H1 (cell line): ENCODE data around the gene ERG28. TPM values are rescaled to one million over a fixed set of nuclear protein-coding genes. Genes with fewer than 3 reads are reported as not detected.

Source experiments
- CTCF ChIA-PET: fragments of 300-600 bp; sonication (Branson Sonifier 250); formaldehyde crosslinking; loops from one replicate; lab custom pipeline; 2021; ENCODE audit not compliant: partially characterized antibody; lab: Charles Lee
- POLR2A ChIA-PET: fragments of 300-600 bp; sonication (Branson Sonifier 250); formaldehyde crosslinking; loops from one replicate; lab custom pipeline; 2021; ENCODE audit warnings: inconsistent platforms; ENCODE audit not compliant: partially characterized antibody; lab: Charles Lee
- DNase-seq, 2 experiments: peaks; one replicate each; pipeline versions ENCODE4 v3.0.0 to v3.0.0-alpha.2; 2010 to 2022; ENCODE audit warnings: low spot score in 2 of 2, low read depth in 1 of 2, mixed read lengths in 1 of 2
- FAIRE-seq: peaks from 2 replicates; lab custom pipeline; 2011; peaks lifted over from hg19 to GRCh38; lab: Jason Lieb, UNC
- H2AFZ ChIP-seq: 2 replicates; pipeline ENCODE4 v1.8.1; 2012; ENCODE audit warnings: low read length, inconsistent platforms
- H2AK5ac ChIP-seq: 2 replicates; pipeline ENCODE4 v1.6.1; 2013; ENCODE audit warnings: low read depth, low read length
- H2BK120ac ChIP-seq: replicated peaks from 2 replicates; pipeline ENCODE3; 2013; ENCODE audit warnings: low read depth, low read length, inconsistent platforms
- H2BK12ac ChIP-seq: 2 replicates; pipeline ENCODE4 v1.6.1; 2013; ENCODE audit warnings: low read depth, low read length
- H2BK15ac ChIP-seq: 2 replicates; pipeline ENCODE4 v1.6.1; 2013; ENCODE audit warnings: low read length
- H2BK20ac ChIP-seq: 2 replicates; pipeline ENCODE4 v1.6.1; 2013; ENCODE audit warnings: low read length
- H2BK5ac ChIP-seq: 2 replicates; pipeline ENCODE4 v1.6.1; 2013; ENCODE audit warnings: low read depth, low read length
- H3K14ac ChIP-seq: 2 replicates; pipeline ENCODE4 v1.6.1; 2013; ENCODE audit warnings: inconsistent platforms; ENCODE audit not compliant: insufficient read length
- H3K18ac ChIP-seq: 2 replicates; pipeline ENCODE4 v1.6.1; 2013; ENCODE audit warnings: low read length; ENCODE audit errors: extremely low read depth
- H3K23ac ChIP-seq: 2 replicates; pipeline ENCODE4 v1.6.1; 2013; ENCODE audit warnings: inconsistent platforms; ENCODE audit not compliant: insufficient read length
- H3K23me2 ChIP-seq: 2 replicates; pipeline ENCODE4 v1.6.1; 2013; ENCODE audit warnings: low read depth, low read length
- H3K27ac ChIP-seq: 2 replicates; pipeline ENCODE4 v1.6.1; 2011; ENCODE audit warnings: low read depth, low read length, inconsistent platforms
- H3K27me3 ChIP-seq, 4 experiments: replicated peaks in 1 of 4; 1 replicate in 1 of 4; 2 replicates in 3 of 4; pipeline versions ENCODE4 v1.6.1 to v1.8.1; 2011 to 2013; ENCODE audit warnings: low read length in 3 of 4, mild to moderate bottlenecking in 3 of 4, inconsistent platforms in 2 of 4, mixed read lengths in 2 of 4, moderate library complexity in 1 of 4; ENCODE audit not compliant: control insufficient read depth in 3 of 4, insufficient read depth in 3 of 4; ENCODE audit errors: extremely low read depth in 1 of 4
- H3K36me3 ChIP-seq, 4 experiments: 2 replicates each; pipeline versions ENCODE4 v1.6.1 to v1.8.1; 2011 to 2013; ENCODE audit warnings: mild to moderate bottlenecking in 4 of 4, low read length in 3 of 4, moderate library complexity in 2 of 4, control low read depth in 1 of 4, inconsistent platforms in 1 of 4; ENCODE audit not compliant: insufficient read depth in 4 of 4, control insufficient read depth in 2 of 4
- H3K4ac ChIP-seq: replicated peaks from 2 replicates; pipeline ENCODE3; 2013; ENCODE audit warnings: low read length, low read depth, mixed read lengths, inconsistent platforms; ENCODE audit not compliant: insufficient read length
- H3K4me1 ChIP-seq, 4 experiments: replicated peaks in 1 of 4; 1 replicate in 1 of 4; 2 replicates in 3 of 4; pipeline versions ENCODE4 v1.6.1 to v1.8.1; 2011 to 2013; ENCODE audit warnings: low read length in 3 of 4, inconsistent platforms in 2 of 4, mixed read lengths in 1 of 4; ENCODE audit not compliant: insufficient read depth in 4 of 4, control insufficient read depth in 3 of 4
- H3K4me2 ChIP-seq, 2 experiments: 2 replicates each; pipeline versions ENCODE4 v1.6.1 to v1.8.1; 2011 to 2013; ENCODE audit warnings: low read depth in 2 of 2, low read length in 2 of 2, control low read depth in 1 of 2, inconsistent platforms in 1 of 2, mild to moderate bottlenecking in 1 of 2; ENCODE audit not compliant: insufficient read depth in 1 of 2
- H3K4me3 ChIP-seq, 4 experiments: fragments of 200-600, 300-600 bp in 1 of 4; sonication (generic), shearing (Covaris generic), sonication (Bioruptor Twin) in 1 of 4; 2 replicates each; pipeline versions ENCODE4 v1.5.1 to v1.8.1; 2011 to 2016; ENCODE audit warnings: low read length in 4 of 4, low read depth in 3 of 4, control low read depth in 2 of 4, inconsistent platforms in 2 of 4, mild to moderate bottlenecking in 2 of 4, mixed read lengths in 1 of 4, moderate library complexity in 1 of 4; ENCODE audit not compliant: insufficient read depth in 2 of 4; ENCODE audit errors: extremely low read depth in 1 of 4
- H3K56ac ChIP-seq: replicated peaks from 2 replicates; pipeline ENCODE3; 2013; ENCODE audit warnings: low read depth, mild to moderate bottlenecking, mixed read lengths, low read length, inconsistent platforms; ENCODE audit not compliant: insufficient read length
- H3K79me1 ChIP-seq: 2 replicates; pipeline ENCODE4 v1.6.1; 2013; ENCODE audit warnings: low read depth, low read length, control low read depth
- H3K79me2 ChIP-seq, 2 experiments: 2 replicates each; pipeline versions ENCODE4 v1.6.1 to v1.8.1; 2012 to 2013; ENCODE audit warnings: low read length in 2 of 2, mild to moderate bottlenecking in 2 of 2, inconsistent platforms in 1 of 2; ENCODE audit not compliant: insufficient read depth in 2 of 2, control insufficient read depth in 1 of 2
- H3K9ac ChIP-seq, 4 experiments: replicated peaks in 1 of 4; 1 replicate in 1 of 4; 2 replicates in 3 of 4; pipeline versions ENCODE4 v1.6.1 to v1.8.1; 2011 to 2013; ENCODE audit warnings: low read depth in 3 of 4, low read length in 3 of 4, control low read depth in 2 of 4, mild to moderate bottlenecking in 2 of 4, moderate library complexity in 2 of 4, inconsistent platforms in 1 of 4; ENCODE audit errors: extremely low read depth in 1 of 4
- H3K9me3 ChIP-seq, 2 experiments: 2 replicates each; pipeline versions ENCODE4 v1.6.1 to v1.8.1; 2012 to 2013; ENCODE audit warnings: mild to moderate bottlenecking in 2 of 2, moderate library complexity in 2 of 2, control low read depth in 1 of 2, inconsistent platforms in 1 of 2, low read depth in 1 of 2, low read length in 1 of 2, mixed read lengths in 1 of 2; ENCODE audit not compliant: insufficient read depth in 2 of 2
- H4K20me1 ChIP-seq, 2 experiments: replicated peaks in 1 of 2; 2 replicates each; pipeline versions ENCODE3 to v1.8.1; 2011 to 2013; ENCODE audit warnings: inconsistent platforms in 2 of 2, low read length in 2 of 2, mild to moderate bottlenecking in 1 of 2; ENCODE audit not compliant: insufficient read depth in 2 of 2, control insufficient read depth in 1 of 2
- H4K5ac ChIP-seq: 2 replicates; pipeline ENCODE4 v1.6.1; 2013; ENCODE audit warnings: low read length, low read depth, mixed read lengths, inconsistent platforms; ENCODE audit not compliant: insufficient read length
- H4K8ac ChIP-seq: 2 replicates; pipeline ENCODE4 v1.8.0; 2013; ENCODE audit warnings: mild to moderate bottlenecking, moderate library complexity, low read length, inconsistent platforms; ENCODE audit not compliant: insufficient read depth; ENCODE audit errors: extremely low read depth
- H4K91ac ChIP-seq: replicated peaks from 2 replicates; pipeline ENCODE3; 2013; ENCODE audit warnings: low read length, mixed read lengths, inconsistent platforms; ENCODE audit not compliant: insufficient read length
- ASH2L ChIP-seq: fragments of 200-600, 300-600 bp; sonication (generic); IDR thresholded peaks from one replicate; pipeline ENCODE4 v1.7.1; 2017; ENCODE audit warnings: low read length
- EP300 ChIP-seq, 2 experiments: IDR thresholded peaks; 1 replicate in 1 of 2; 2 replicates in 1 of 2; pipeline ENCODE4 v1.6.1; 2011 to 2012; ENCODE audit warnings: low read depth in 2 of 2, low read length in 2 of 2, mild to moderate bottlenecking in 2 of 2, borderline replicate concordance in 1 of 2, inconsistent platforms in 1 of 2, moderate library complexity in 1 of 2
- MAFK ChIP-seq: IDR thresholded peaks from 2 replicates; pipeline ENCODE4 v1.6.1; 2012; ENCODE audit warnings: low read depth, mild to moderate bottlenecking, improper control_type of control experiment, low read length
- NRF1 ChIP-seq: IDR thresholded peaks from 2 replicates; pipeline ENCODE4 v1.6.1; 2011; ENCODE audit warnings: mild to moderate bottlenecking, low read depth, low read length, improper control_type of control experiment
- RNF2 ChIP-seq: fragments of 200-900, 300-1000 bp; sonication (generic); IDR thresholded peaks from 2 replicates; pipeline ENCODE4 v1.7.1; 2016; ENCODE audit warnings: borderline replicate concordance, low read depth, mild to moderate bottlenecking, antibody characterized with exemption, low read length; ENCODE audit not compliant: poor library complexity, severe bottlenecking; ENCODE audit errors: missing control alignments
- WGBS, 2 experiments: shearing (Covaris generic) in 1 of 2; methylation state at CpG; one replicate each; pipeline versions ENCODE4 v1.1.6 to v1.1.7; 2013 to 2015; ENCODE audit warnings: low lambda C conversion rate in 2 of 2, mixed read lengths in 2 of 2, inconsistent platforms in 1 of 2, low coverage in 1 of 2, missing lambda C conversion rate in 1 of 2; ENCODE audit not compliant: insufficient replicate concordance in 2 of 2, insufficient coverage in 1 of 2, insufficient read length in 1 of 2; ENCODE audit errors: extremely low coverage in 1 of 2, missing lambda C conversion rate in 1 of 2; 5-methylcytosine and 5-hydroxymethylcytosine counted together
- polyA plus RNA-seq, 7 experiments: library from polyadenylated mRNA; depleted of rRNA in 3 of 7; stranded (reverse) in 5 of 7; unstranded in 2 of 7; fragments of >200 nt in 5 of 7; fragments of 200-250 nt in 2 of 7; gene quantifications; 1 replicate in 5 of 7; 2 replicates in 1 of 7; 4 replicates in 1 of 7; pipeline versions ENCODE4 v1.2.1 to v1.2.3, GENCODE V29; 2011 to 2013; ENCODE audit warnings: missing spikeins in 2 of 7, mixed read lengths in 2 of 7
- total RNA-seq: library from RNA; stranded (reverse); fragmentation: NEBNext Ultra II Directional; extraction: Animal tissue kit (Norgen Biotek cat#: 25700); gene quantifications from 2 replicates; pipeline ENCODE4 v1.2.1, GENCODE V29; 2021
- TF ChIP-seq, protein P1 (sequence below): IDR thresholded peaks from 2 replicates; pipeline ENCODE4 v1.6.1; 2012; ENCODE audit warnings: inconsistent platforms

Gene ERG28
- total and polyA plus RNA-seq, 2 of the 8 experiments (the other 6 are each of a cell fraction or from before 2014, with no cell fraction given): 32.6 to 56.7 TPM

GRCh38 chr14:75649773-75650172, 10.9 kb downstream of the ERG28 start:
- FAIRE-seq (no peak), DNase-seq (no peak)
- Histone ChIP-seq H3K9me3 (no peaks in the 10 kb centered on the region), H2BK5ac (no peak overlapping the region), H4K8ac (no peak overlapping the region), H3K23me2 (no peaks in the 10 kb centered on the region), H3K9ac (no peak overlapping the region), H3K56ac (no peak overlapping the region), H3K36me3 (peaks cover 18 to 55% (median 34%) of the 10 kb centered on the region in 4 experiments), H3K14ac (no peak overlapping the region), H3K79me1 (no peaks in the 10 kb centered on the region), H3K18ac (no peak overlapping the region), H4K91ac (no peak overlapping the region), H2BK20ac (no peak overlapping the region), H2AFZ (no peak overlapping the region), H2BK120ac (no peak overlapping the region), H3K4ac (no peak overlapping the region), H3K27me3 (no peaks in the 10 kb centered on the region), H3K79me2 (no peaks in the 10 kb centered on the region), H2BK15ac (no peak overlapping the region), H3K4me3 (no peak overlapping the region), H4K5ac (no peak overlapping the region), H3K4me1 (no peaks in the 10 kb centered on the region), H4K20me1 (peaks cover 0 to 2% of the 10 kb centered on the region in 2 experiments), H3K27ac (no peak overlapping the region), H3K23ac (no peak overlapping the region), H3K4me2 (no peak overlapping the region), H2BK12ac (no peak overlapping the region), H2AK5ac (no peak overlapping the region)
- 92% methylated on average over 1 of the region's 1 CpG; no CpG with 5 or more reads in 1 of the 2 experiments for WGBS, 2 experiments
- TF ChIP-seq, protein P1, sequence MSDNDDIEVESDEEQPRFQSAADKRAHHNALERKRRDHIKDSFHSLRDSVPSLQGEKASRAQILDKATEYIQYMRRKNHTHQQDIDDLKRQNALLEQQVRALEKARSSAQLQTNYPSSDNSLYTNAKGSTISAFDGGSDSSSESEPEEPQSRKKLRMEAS: no peak
- TF ChIP-seq NRF1: no peak
- TF ChIP-seq EP300 (IDR thresholded peaks at IDR 0.05; ENCODE audit: borderline replicate concordance in 1 of 2, low read depth in 2 of 2, low read length in 2 of 2): no peak
- TF ChIP-seq ASH2L: no peak
- no peak for TF ChIP-seq MAFK
- no peak for TF ChIP-seq RNF2
- POLR2A ChIA-PET: interaction anchor here (1.1 to 2.1 kb wide), 3 partner anchors 9 to 16 kb away, joined by 3 to 7 read pairs (median 3); no protein-coding TSS in a partner anchor
- CTCF ChIA-PET: interaction anchor here (0.8 to 13.7 kb wide), 5 partner anchors 9 to 196 kb away, joined by 3 to 348 read pairs (median 3); partner anchors contain the start of genes ERG28, FLVCR2 and TTLL5
